Amniotic stem cell (primary cell): ENCODE measurements around the gene HSPB2.
A peak's percentile ranks its signal among the peaks of the same experiment; 100 is the strongest.

Source experiments
- DNase-seq: peaks from one replicate; lab custom pipeline; 2025; lab: John Stamatoyannopoulos, UW

The HSPB2 gene

DNA sequence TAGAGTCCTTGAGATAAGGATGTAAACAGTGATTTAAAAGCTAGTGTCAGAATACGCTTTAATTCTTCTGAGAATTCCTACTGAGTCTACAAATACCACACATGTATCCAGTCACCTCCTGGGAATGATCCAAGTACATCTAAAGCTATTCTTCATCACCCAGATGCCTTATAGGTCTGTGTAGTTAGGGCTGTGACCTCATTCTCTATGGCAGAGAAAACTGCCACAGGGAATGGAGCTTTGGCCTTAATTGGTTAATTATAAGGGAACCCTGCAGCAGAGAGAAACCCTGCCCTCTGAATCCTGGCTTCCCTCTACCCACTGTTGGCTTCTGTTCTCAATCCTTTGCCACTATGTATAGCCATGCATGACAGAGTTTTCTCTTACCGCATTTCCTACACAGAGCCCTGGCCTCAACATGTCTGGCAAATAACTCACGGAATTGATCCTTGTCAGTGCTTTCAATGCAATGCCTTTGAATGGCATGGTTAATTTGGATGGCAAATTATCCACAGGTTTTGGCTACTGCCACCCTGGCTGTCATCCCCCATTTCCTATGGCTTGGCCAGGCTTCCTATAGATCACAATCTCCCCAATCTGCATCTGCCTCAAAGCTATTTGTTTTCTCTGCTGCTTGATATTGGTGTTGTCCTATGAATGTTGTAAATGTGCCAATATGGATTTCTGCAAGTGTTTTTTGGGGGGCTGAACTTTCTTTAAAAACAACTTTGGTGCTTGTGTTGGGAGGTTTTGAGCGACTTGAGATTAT is 27.5 kb downstream of the HSPB2 start:
- peak; percentile 55 for DNase-seq

DNA sequence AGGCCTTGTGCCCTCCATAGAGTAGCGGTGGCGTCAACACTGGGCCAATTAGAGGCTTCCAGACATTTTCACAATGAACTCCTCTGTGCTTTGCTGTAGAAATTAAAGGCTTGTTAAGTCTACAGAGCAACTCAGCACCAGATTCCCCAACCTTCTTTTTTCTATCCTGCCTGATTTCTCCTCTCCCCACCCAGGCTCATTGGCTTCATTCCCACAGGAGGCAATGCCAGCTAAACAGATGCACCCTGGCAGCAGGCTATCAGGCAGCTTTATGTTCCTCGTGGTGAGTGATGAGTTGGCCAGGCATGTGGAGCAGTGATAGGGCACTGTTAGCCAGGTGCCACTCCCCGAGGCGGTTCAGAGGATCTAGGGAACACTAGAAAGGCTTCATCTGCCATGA is 29.4 kb downstream of the HSPB2 start:
- DNase-seq = no peak

DNA sequence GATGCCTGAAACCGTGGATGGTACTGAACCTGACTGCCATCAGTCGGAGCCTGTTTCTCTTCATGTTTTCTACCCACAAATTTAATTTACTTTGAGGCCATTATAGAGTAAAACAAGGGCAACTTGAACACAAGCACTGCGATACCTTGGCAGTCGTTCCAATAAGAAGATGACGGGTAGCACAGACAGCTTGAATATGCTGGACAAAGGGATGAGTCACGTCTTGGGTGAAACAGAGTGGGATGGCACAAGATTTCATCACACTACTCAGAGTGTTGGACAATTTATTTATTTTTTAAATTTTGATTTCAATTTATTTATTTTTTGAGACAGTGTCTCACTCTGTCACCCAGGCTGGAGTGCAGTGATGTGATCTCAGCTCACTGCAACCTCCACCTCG is 30.3 kb downstream of the HSPB2 start:
- no peak for DNase-seq

DNA sequence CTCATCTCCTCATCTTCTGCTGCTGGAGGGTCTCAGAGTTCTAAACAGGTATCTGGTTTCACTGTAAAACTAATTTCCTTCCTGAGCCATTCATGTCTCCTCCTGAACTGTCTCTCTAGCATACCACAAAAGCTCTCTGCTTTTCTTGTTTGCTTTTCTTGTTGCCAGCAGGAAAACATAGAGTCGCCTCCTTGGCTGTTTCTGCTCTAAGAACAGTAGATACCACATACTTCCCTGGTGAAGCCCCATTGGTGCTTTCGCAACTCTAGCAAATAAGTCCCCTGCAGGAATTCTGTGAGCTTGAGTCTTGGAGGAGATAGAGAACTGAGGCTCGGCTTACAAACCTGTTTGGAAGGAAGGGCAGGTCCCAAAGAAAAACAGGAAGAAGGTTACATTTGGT is 31.6 kb downstream of the HSPB2 start:
- peak; percentile 20 for DNase-seq

DNA sequence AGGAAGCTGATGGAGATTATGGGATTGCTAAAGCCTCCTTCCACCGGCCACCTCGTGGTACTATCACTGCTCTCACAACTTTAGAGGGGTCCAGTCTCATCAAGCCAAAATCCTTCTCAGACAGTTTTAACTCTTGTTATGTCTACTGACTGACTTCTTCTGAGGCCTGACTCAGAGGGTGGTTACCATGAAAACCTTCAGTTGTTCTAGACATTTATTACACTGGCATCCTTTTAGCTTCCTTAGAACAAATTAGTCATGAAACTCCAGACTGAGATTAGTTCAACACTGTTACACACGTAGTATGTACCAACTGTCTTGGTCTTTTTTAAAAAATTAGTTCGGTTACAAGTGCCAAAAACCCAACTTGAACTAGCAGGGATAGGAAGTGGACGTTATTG is 32.1 kb downstream of the HSPB2 start:
- peak; percentile 44 for DNase-seq

DNA sequence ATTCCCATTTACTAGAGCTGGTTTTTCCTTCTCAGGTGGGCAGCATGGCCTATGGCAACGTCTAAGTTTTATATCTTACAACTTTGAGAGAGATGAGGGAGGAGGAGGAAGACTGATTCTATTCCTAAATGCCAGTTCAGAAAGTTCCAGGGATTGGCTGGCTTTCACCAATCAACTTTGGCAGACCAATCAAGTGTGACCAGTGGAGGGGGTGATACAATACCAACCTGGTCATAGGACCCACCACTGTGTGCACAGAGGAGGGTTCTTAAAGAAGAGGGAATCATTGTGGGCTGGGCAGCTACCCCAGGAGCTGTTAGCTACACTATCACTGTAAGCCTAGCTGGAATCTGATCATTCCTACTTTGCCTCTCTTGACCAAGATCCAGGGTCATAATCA is 32.7 kb downstream of the HSPB2 start:
- no peak for DNase-seq

DNA sequence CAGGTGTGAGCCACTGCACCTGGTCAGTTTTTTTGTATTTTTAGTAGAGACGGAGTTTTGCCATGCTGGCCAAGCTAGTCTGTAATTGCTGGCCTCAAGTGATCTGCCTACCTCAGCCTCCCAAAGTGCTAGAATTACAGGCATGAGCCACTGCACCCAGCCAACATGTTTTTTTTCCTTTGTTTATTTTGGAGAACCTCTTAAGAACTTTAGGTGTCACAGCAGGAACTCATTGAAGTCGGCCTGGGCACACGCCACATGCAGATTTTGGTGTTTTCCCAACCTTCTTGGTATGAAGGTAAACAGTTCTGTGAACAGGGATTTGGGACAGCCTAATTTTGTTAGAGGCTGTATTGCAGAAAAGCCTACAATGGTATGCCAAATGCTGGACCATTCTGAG is 34.0 kb downstream of the HSPB2 start:
- DNase-seq = no peak

DNA sequence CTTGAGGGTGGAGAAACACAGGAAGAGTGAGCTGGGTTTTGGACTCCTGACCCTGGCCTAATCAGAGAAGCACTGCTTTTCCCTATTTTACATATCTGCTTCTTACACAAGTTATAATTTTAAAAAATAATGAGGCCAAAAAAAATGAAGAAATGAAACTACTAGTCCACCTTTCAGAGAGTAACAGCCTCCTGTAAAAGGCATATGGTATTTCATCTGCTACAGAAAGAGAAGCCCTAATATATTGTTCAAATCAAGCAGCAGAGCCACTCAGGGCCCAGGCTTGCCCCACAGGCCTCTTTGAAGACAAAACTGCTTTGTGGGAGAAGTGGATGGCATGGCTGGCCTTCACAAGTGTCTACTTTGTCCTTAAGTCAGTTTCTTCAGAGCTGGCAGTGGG is 34.6 kb downstream of the HSPB2 start:
- DNase-seq = no peak

DNA sequence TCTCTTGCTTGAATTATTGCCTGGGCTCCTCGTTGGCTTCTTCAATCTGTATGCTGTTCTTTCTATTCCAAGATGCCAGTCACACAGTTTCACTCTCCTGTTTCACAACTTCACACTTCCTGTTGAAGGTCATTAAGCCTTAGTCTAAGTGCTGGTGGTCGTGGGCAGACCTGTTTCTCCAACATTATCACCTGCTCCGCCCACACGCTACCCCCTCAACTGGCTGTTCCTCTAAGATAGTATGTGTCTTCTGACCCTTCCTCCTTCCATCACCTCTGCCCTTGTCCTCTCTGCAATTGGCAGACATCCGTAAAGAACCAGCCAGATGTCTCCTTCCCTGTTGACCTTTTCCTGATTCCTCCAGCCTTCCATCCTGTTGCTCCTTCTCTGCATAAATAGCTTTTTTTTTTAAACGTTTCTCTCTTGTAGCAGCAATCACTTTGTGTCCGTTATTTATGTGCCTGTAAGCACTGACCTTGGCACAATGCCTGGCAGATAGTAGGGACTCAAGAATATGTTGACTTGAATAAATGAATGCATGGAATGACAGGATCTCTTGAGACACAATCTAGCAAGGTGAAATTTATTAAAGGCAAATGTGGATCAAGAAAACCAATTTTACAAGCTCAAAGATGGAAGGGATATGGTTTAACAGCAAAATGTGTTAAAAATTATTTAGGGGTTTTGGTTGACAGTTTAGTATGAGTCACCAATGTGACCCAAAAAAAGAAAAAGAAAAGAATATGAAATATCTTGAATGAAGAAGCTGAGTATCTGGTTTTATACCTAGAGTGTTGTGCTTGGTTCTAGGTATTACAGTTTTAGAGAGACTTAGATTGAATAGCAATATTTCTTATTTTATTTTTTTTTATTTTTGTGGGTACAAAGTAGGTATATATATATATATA is 37.2 kb downstream of the HSPB2 start:
- no peak for DNase-seq

DNA sequence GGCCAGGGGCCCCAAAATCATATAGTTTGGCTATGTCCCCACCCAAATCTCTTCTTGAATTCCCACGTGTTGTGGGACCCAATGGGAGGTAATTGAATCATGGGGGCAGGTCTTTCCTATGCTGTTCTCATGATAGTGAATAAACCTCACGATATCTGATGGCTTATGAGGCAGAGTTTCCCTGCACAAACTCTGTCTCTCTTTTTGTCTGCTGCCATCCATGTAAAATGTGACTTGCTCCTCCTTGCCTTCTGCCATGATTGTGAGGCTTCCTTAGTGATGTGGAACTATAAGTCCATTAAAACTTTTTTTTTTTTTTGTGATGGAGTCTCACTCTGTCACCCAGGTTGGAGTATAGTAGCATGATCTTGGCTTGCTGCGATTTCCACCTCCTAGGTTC is 39.0 kb downstream of the HSPB2 start:
- no peak for DNase-seq

DNA sequence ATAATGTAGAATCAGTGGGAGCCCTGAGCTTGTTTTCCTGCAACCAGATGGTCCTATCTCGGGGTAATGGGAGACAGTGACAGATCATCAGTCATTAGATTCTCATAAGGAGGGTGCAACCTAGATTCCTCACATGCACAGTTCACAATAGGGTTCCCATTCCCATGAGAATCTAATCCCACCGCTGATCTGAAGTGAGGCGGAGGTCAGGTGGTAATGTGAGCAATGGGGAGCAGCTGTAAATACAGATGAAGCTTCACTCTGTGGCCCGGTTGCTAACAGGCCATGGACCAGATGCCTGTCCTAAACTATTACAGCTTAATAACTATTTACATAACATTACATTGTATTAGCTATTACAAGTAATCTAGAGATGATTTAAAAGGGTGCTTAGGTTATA is 41.6 kb downstream of the HSPB2 start:
- DNase-seq = no peak

DNA sequence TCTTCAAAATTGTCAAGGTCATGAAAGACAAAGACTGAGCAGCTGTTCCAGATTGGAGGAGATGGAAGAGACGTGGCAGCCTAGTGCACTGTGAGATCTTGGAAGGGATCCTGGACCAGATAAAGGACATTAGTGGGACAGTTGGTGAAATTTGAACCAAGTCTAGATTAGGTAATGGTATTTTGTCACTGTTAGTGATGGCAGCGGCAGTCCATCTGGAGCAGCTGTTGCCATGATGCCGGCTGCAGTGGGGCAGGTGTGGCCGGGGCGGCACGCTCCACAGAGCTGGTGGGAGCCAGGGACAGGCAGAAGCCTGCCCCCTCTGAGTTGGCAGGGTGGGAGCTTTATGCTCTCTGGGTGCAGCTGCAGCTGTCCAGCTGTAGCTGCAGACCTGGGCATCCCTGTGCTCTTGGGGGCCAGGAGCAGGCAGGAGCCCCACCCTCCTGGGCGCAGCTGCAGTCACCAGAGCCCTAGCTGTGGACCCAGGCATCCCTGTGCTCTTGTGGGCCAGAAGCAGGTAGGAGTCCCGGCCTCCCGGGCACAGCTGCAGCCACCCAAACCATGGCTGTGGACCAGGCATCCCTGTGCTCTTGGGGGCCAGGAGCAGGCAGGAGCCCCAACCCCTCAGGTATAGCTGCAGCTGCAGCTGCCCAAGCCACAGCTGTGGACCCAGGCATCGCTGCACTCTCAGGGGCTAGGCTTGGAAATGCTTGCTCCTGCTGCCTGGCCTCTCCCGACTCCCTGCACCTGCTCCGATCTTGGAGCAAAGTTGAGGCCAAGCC is 45.3 kb downstream of the HSPB2 start:
- no peak for DNase-seq

DNA sequence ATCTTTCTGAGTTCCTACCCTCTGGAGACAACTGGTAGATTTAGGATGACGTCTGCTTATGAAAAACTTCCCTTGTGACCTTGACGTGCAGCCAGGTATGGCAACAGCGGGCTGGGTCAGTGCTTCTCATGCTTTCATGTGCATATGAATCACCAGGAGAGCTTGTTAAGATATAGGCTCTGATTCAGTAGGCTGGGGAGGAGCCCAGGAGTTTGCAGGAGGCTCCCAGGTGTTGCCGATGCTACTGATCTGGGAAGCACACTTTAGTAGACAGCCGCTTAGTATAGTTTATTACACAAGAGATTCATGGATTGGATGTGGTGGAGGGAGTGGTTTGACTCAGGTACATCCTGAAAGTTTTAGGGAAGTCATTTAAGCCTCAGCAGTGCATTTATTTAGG is 48.4 kb downstream of the HSPB2 start:
- DNase-seq = no peak

DNA sequence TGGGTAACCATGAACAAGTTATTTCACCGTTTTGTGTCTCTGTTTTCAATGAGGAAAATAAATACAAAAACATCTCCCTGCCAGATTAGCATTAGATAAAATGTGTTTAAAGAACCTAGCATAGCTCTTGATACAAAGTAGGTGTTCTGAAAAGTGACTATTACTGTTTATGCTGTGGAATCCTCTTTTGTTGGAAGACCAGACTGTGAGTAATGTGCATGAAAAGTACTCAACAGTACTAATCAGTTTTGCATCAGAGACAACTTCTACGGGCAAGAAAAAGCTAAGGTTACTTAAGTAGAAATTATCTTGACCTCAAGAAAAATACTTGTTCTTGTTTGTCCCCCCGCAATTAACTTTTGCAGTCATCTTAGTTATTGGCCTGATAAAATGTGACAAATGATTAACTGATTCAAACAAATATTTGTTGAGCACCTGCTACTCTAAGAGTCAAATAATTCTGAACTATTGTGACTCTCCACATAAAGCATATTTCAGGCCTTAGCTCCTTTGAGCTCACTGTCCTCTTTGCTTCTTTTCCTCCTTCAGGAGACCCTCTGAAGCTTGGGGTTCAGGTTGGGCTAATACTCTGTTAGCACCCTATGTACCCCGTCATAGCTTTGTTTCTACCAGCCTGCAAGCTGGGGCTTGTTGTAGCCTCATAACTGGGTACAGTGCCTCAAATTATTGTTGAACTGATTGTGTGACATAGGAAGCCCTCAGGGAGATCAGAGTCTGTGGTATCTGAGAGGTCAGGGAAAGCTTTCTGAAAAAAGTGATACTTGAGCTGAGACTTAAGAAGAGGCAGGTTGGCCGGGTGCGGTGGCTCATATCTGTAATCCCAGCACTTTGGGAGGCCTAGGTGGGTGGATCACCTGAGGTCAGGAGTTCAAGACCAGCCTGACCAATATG is 49.1 kb downstream of the HSPB2 start:
- no peak for DNase-seq
